Measurements from ENCODE around the gene PHACTR3.
"Not testable (repeated sequence)": the region's sequence is repeated elsewhere in the genome, so short reads cannot be mapped to it uniquely, and the experiment has no call there.

PHACTR3 gene

GRCh38 chr20:59603781-59604541, at the start of gene PHACTR3:
Gene PHACTR3, plus strand, starts transcription at chr20:59604540. Its CDS starts 475 bp downstream, at chr20:59605015.
- DNase-seq: no peak

- not testable (repeated sequence) for DNase-seq
Measured at GRCh38 chr20:59557733-59558529, 46.4 kb upstream of the PHACTR3 start.

GRCh38 chr20:59559024-59559817, 45.1 kb upstream of the PHACTR3 start:
- DNase-seq: no peak

- no peak for DNase-seq
Measured at GRCh38 chr20:59559863-59560262, 44.5 kb upstream of the PHACTR3 start.

- no peak for DNase-seq
Measured at GRCh38 chr20:59560588-59561227, 43.6 kb upstream of the PHACTR3 start.

- DNase-seq: no peak
Measured at GRCh38 chr20:59561228-59561605, 43.1 kb upstream of the PHACTR3 start.

- DNase-seq: no peak
Measured at GRCh38 chr20:59561614-59562277, 42.6 kb upstream of the PHACTR3 start.

- DNase-seq: no peak
Measured at GRCh38 chr20:59564171-59564570, 40.2 kb upstream of the PHACTR3 start.

- no peak for DNase-seq
Measured at GRCh38 chr20:59564943-59565342, 39.4 kb upstream of the PHACTR3 start.

GRCh38 chr20:59565768-59566461, 38.4 kb upstream of the PHACTR3 start:
- DNase-seq: no peak

GRCh38 chr20:59566631-59567524, 37.5 kb upstream of the PHACTR3 start:
- DNase-seq: no peak

- DNase-seq: no peak
Measured at GRCh38 chr20:59567585-59568508, 36.5 kb upstream of the PHACTR3 start.

GRCh38 chr20:59568509-59569024, 35.8 kb upstream of the PHACTR3 start:
- no peak for DNase-seq

GRCh38 chr20:59569305-59569704, 35.0 kb upstream of the PHACTR3 start:
- DNase-seq: no peak

- no peak for DNase-seq
Measured at GRCh38 chr20:59571151-59571550, 33.2 kb upstream of the PHACTR3 start.

- DNase-seq: peak; percentile 62
Measured at GRCh38 chr20:59571551-59572314, 32.6 kb upstream of the PHACTR3 start.

GRCh38 chr20:59572515-59572914, 31.8 kb upstream of the PHACTR3 start:
- no peak for DNase-seq

- no peak for DNase-seq
Measured at GRCh38 chr20:59573837-59574236, 30.5 kb upstream of the PHACTR3 start.

Measured in activated CD8-positive, alpha-beta memory T cell treated with anti-CD3 and anti-CD28 coated beads, Interleukin-2, amount 50 U/mL, for 4 hours (primary cell).